Body of pancreas (tissue), 4 donors: Measurements from ENCODE around the gene P2RY8. TPM values are rescaled to one million over a fixed set of nuclear protein-coding genes. Genes with fewer than 3 reads are reported as not detected.
"Not testable (repeated sequence)": the region's sequence is repeated elsewhere in the genome, so short reads cannot be mapped to it uniquely, and the experiment has no call there.

Experiments
- ATAC-seq: fragments of 150-250 bp; one replicate; pipeline ENCODE4 v1.9.1; 2016
- DNase-seq, 4 donors: peaks; one replicate each; pipeline ENCODE4 v3.0.0-alpha.2; 2019
- H3K27ac ChIP-seq, 4 donors: fragments of 200-600 bp; sonication (generic); 1 replicate in 3 of 4; 2 replicates in 1 of 4; pipeline versions ENCODE4 v1.5.1 to v1.6.1; 2016 to 2019; ENCODE audit warnings: mild to moderate bottlenecking in 1 of 4, mixed read lengths in 1 of 4, moderate library complexity in 1 of 4
- H3K27me3 ChIP-seq, 2 donors: fragments of 200-600 bp; sonication (generic); one replicate each; pipeline ENCODE4 v1.6.0; 2016; ENCODE audit warnings: mild to moderate bottlenecking in 1 of 2
- H3K36me3 ChIP-seq, 2 donors: fragments of 200-600 bp; sonication (generic); replicated peaks in 1 of 2; 2 replicates each; pipeline ENCODE4 v1.5.1; 2016; ENCODE audit warnings: low read depth in 2 of 2; ENCODE audit not compliant: insufficient read depth in 1 of 2
- H3K4me1 ChIP-seq: fragments of 200-600 bp; sonication (generic); one replicate; pipeline ENCODE4 v1.6.0; 2016
- H3K4me3 ChIP-seq, 2 donors: fragments of 200-600 bp; sonication (generic); 1 replicate in 1 of 2; 2 replicates in 1 of 2; pipeline ENCODE4 v1.5.1; 2016 to 2019
- H3K9me3 ChIP-seq, 3 donors: fragments of 200-600 bp; sonication (generic); 1 replicate in 2 of 3; 2 replicates in 1 of 3; pipeline ENCODE4 v1.5.1; 2016
- POLR2A ChIP-seq, 3 donors: fragments of 450-650 bp; IDR thresholded peaks; one replicate each; pipeline ENCODE4 v1.6.1; 2016; ENCODE audit warnings: antibody characterized with exemption in 3 of 3, mild to moderate bottlenecking in 2 of 3
- WGBS, 2 donors: methylation state at CpG; one replicate each; pipeline ENCODE4 v1.1.5; 2017; 5-methylcytosine and 5-hydroxymethylcytosine counted together
- intact Hi-C: fragments of 100-400 bp; cut with DNase I; formaldehyde crosslinking; loops from one replicate; pipeline ENCODE4 v1.15.1; 2023
- total RNA-seq, 2 donors: library from RNA; depleted of rRNA; stranded (reverse); fragments of >200 nt; gene quantifications; one replicate each; pipeline ENCODE4 v1.1.0, GENCODE V29; 2016
- TF ChIP-seq, protein P1 (sequence below), 7 experiments: fragments of 450-650 bp in 4 of 7; fragments of 200-600 bp in 3 of 7; sonication (generic) in 3 of 7; IDR thresholded peaks; one replicate each; pipeline ENCODE4 v1.5.1; 2016 to 2019; ENCODE audit warnings: antibody characterized with exemption in 7 of 7

Gene P2RY8
- total RNA-seq, 2 donors from 2014 or later: 0.66 to 0.78 TPM

DNA sequence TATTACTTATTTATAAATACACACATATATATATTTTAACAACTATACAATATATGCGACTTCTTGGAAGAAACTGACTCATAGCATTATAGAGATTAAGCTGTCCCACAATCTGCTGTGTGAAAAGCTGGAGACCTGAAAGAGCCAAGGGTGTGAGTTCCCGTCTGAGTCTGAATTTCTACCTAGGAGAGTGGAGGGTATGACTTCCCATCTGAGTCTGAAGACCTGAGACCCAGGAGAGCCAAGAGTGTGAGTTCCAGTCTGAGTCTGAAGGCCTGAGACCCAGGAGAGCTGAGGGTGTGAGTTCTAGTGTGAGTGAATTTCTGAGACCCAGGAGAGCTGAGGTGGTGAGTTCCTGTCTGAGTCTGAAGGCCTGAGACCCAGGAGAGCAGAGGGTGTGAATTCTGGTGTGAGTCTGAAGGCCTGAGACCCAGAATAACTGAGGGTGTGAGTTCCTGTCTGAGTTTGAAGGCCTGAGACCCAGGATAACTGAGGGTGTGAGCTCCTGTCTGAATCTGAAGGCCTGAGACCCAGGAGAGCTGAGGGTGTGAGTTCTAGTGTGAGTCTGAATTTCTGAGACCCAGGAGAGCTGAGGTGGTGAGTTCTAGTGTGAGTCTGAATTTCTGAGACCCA lies 8.9 kb upstream of the P2RY8 start:
- no peak overlapping the region for H3K4me3 ChIP-seq
- ATAC-seq (no peak), DNase-seq (no peak)
- no peaks in the 10 kb centered on the region for H3K4me1 ChIP-seq
- no peak for TF ChIP-seq POLR2A (IDR thresholded peaks at IDR 0.05)
- TF ChIP-seq, protein P1, sequence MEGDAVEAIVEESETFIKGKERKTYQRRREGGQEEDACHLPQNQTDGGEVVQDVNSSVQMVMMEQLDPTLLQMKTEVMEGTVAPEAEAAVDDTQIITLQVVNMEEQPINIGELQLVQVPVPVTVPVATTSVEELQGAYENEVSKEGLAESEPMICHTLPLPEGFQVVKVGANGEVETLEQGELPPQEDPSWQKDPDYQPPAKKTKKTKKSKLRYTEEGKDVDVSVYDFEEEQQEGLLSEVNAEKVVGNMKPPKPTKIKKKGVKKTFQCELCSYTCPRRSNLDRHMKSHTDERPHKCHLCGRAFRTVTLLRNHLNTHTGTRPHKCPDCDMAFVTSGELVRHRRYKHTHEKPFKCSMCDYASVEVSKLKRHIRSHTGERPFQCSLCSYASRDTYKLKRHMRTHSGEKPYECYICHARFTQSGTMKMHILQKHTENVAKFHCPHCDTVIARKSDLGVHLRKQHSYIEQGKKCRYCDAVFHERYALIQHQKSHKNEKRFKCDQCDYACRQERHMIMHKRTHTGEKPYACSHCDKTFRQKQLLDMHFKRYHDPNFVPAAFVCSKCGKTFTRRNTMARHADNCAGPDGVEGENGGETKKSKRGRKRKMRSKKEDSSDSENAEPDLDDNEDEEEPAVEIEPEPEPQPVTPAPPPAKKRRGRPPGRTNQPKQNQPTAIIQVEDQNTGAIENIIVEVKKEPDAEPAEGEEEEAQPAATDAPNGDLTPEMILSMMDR (IDR thresholded peaks at IDR 0.05): no peak
- no peaks in the 10 kb centered on the region for H3K27me3 ChIP-seq
- H3K9me3 ChIP-seq: no peaks in the 10 kb centered on the region
- 82 to 88% methylated on average over 2 of the region's 2 CpGs for WGBS, 2 donors
- H3K36me3 ChIP-seq: no peaks in the 10 kb centered on the region
- intact Hi-C loops: no loop called here
- no peak overlapping the region for H3K27ac ChIP-seq

DNA sequence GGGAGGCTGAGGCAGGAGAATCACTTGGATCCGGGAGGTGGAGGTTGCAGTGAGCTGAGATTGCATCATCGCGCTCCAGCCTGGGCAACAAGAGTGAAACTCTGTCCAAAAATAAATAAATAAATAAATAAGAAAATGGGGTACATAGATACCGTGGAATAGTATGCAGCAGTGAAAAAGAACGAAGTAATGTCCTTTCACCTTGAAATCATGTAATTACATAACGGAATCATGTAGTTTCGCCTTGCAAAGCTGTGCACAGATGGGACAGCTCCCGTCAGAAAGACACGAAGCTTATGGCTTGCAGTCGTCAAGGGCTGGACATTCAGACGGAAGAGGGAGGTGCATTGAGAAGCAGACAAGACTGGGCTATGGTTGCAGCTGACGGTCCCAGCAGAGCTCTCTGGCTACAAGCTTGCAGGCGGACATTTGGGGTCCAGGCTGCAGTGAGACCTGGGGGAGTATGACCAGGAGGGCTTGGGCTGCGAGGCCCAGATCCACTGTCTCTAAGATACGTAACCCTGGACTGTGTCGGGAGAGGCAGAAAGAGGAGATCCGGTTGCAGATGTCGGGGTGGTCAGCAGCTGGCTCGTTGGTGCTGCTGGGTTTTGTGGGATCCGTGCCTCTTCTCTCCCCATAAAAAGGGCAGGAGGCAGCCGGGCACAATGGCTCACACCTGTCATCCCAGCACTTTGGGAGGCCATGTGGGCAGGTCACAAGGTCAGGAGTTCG lies 6.2 kb upstream of the P2RY8 start:
- Histone ChIP-seq H3K27ac (no peak overlapping the region), H3K4me3 (no peak overlapping the region), H3K36me3 (no peaks in the 10 kb centered on the region), H3K27me3 (no peaks in the 10 kb centered on the region), H3K4me1 (no peaks in the 10 kb centered on the region), H3K9me3 (no peaks in the 10 kb centered on the region)
- no peak for TF ChIP-seq POLR2A (IDR thresholded peaks at IDR 0.05)
- TF ChIP-seq, protein P1 (IDR thresholded peaks at IDR 0.05): no peak
- intact Hi-C loops: no loop called here
- ATAC-seq: no peak
- DNase-seq: no peak
- WGBS, 2 donors: 82 to 83% methylated on average over 17 to 21 of the region's 22 CpGs

DNA sequence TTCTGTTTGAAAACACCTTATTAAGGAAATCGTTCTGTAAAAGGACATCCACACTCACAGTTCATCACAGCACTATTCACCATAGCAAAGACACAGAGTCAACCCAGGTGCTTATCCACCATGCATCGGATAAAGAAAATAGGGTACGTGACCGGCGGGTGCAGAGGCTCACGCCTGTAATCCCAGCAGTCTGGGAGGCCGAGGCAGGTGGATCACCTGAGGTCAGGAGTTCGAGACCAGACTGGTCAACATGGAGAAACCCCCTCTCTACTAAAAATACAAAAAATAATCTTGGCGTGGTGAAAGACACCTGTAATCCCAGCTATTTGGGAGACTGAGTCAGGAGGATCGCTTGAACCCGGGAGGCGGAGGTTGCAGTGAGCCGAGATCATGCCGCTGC lies 2.2 kb upstream of the P2RY8 start:
- H3K36me3 ChIP-seq, H3K27me3 ChIP-seq, ATAC-seq, H3K27ac ChIP-seq, H3K4me3 ChIP-seq, intact Hi-C loops, H3K9me3 ChIP-seq, DNase-seq: not testable (repeated sequence)
- WGBS, 2 donors: 91 to 95% methylated on average over 14 of the region's 14 CpGs
- H3K4me1 ChIP-seq: peaks cover 13% of the 10 kb centered on the region

DNA sequence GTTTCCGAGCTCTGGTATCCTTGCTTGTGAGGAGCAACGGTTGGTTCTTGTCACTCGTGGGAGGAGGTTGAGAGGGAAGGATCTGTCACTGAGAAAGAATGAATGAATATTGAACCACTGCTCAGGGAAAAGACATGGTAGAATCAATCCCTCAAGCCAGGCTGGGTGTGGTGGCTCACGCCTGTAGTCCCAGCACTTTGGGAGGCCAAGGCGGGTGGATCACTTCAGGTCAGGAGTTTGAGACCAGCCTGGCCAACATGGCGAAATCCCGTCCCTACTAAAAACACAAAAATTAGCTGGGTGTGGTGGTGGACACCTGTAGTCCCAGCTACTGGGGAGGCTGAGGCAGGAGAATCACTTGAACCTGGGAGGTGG lies 718 bp upstream of the P2RY8 start:
- DNase-seq, ATAC-seq, H3K9me3 ChIP-seq, H3K27me3 ChIP-seq, H3K4me3 ChIP-seq, H3K36me3 ChIP-seq, intact Hi-C loops: not testable (repeated sequence)
- Histone ChIP-seq H3K27ac (peak overlapping the region in 2 of 4 donors; percentile 52 to 74), H3K4me1 (peaks cover 13% of the 10 kb centered on the region)
- WGBS, 2 donors: 54 to 67% methylated on average over 7 of the region's 7 CpGs

DNA sequence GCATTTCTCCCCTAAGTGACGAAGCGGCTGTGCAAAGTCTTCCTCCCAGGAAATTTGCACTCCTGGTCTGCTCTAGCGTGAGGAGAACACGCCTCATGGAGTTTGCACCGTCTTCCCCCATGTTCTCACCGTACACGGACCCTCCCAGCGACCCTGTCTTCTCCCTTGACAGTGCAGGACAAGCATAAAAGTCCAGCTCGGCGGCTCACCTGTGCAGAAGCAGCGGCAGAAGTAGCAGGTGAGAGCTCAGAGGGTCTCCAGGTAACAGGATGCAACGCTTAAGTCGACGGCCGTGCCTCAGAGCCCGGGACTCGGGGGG lies 314 bp downstream of the P2RY8 start:
- DNase-seq (no peak), ATAC-seq (peak; percentile 17)
- peak overlapping the region in 2 of 4 donors; percentile 52 to 74 for H3K27ac ChIP-seq
- no peaks in the 10 kb centered on the region for H3K36me3 ChIP-seq
- no peak overlapping the region for H3K4me3 ChIP-seq
- intact Hi-C loops: no loop called here
- TF ChIP-seq POLR2A (IDR thresholded peaks at IDR 0.05): no peak
- TF ChIP-seq, protein P1 (IDR thresholded peaks at IDR 0.05): no peak
- H3K4me1 ChIP-seq: peaks cover 13% of the 10 kb centered on the region
- H3K9me3 ChIP-seq: no peaks in the 10 kb centered on the region
- WGBS, 2 donors: 67 to 79% methylated on average over 15 to 16 of the region's 17 CpGs
- no peaks in the 10 kb centered on the region for H3K27me3 ChIP-seq
